ENCODE results near the gene PPFIA2.
A peak's percentile ranks its signal among the peaks of the same experiment; 100 is the strongest.

PPFIA2 gene

DNA sequence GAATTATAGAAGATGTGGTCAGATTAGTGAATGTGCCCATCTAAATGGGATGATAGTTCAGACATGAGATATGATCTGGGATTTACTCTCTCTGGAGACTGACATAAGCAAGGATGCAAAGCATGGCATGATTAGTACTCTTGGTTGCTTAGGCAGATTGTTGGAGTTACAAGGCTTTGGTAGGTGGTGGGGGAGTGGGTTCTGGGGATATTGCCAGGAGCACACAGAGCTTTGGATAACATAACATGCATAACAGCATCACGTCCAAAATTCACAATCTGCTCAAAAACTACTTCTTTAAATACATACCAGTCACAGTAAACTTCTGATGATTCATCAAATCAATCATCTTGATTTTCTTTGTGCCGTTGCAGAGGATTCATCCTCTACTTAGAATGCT, 393.9 kb downstream of the PPFIA2 start:
- H3K27me3 ChIP-seq (ENCODE audit: insufficient read depth, low read depth) = no peaks in the 10 kb centered on the region
- no peak overlapping the region for H2AFZ ChIP-seq (ENCODE audit: low read depth)
- H3K27ac ChIP-seq = no peak overlapping the region
- no peaks in the 10 kb centered on the region for H3K36me3 ChIP-seq (ENCODE audit: insufficient read depth)
- no peaks in the 10 kb centered on the region for H3K79me2 ChIP-seq (ENCODE audit: insufficient read depth, low read depth)
- TF ChIP-seq, protein P1, sequence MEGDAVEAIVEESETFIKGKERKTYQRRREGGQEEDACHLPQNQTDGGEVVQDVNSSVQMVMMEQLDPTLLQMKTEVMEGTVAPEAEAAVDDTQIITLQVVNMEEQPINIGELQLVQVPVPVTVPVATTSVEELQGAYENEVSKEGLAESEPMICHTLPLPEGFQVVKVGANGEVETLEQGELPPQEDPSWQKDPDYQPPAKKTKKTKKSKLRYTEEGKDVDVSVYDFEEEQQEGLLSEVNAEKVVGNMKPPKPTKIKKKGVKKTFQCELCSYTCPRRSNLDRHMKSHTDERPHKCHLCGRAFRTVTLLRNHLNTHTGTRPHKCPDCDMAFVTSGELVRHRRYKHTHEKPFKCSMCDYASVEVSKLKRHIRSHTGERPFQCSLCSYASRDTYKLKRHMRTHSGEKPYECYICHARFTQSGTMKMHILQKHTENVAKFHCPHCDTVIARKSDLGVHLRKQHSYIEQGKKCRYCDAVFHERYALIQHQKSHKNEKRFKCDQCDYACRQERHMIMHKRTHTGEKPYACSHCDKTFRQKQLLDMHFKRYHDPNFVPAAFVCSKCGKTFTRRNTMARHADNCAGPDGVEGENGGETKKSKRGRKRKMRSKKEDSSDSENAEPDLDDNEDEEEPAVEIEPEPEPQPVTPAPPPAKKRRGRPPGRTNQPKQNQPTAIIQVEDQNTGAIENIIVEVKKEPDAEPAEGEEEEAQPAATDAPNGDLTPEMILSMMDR (conservative IDR thresholded peaks at IDR 0.05; ENCODE audit: low read depth, low read length) = no peak
- peaks cover 2% of the 10 kb centered on the region for H3K4me1 ChIP-seq (ENCODE audit: low read depth, poor library complexity, severe bottlenecking)
- no peak overlapping the region for H3K4me2 ChIP-seq
- H3K4me3 ChIP-seq (IDR thresholded peaks at IDR 0.05; ENCODE audit: insufficient read depth, low read depth, low read length) = no peak overlapping the region
- no peaks in the 10 kb centered on the region for H4K20me1 ChIP-seq (ENCODE audit: insufficient read depth)
- H3K9ac ChIP-seq = no peak overlapping the region

DNA sequence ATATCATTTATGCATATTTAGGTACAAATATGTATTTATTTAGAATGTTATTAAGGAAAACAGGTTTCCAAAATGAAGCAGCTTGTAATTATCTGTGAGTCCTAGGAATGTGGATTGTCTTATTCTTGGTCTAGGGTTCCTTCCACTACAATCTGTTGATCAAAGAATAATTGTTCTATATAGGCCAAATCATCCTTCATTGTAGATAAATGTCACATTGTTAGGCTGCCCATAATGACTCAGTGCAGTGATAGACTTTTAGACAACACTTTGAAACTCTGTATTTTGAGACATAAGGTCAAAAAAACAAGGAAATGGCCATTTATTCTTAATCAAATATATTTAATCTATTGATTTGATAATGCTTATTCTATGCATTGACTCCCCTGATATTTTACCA, 398.2 kb downstream of the PPFIA2 start:
- H2AFZ ChIP-seq (ENCODE audit: low read depth) = no peak overlapping the region
- no peak overlapping the region for H3K4me2 ChIP-seq
- no peak overlapping the region for H3K27ac ChIP-seq
- H3K9ac ChIP-seq = no peak overlapping the region
- no peaks in the 10 kb centered on the region for H4K20me1 ChIP-seq (ENCODE audit: insufficient read depth)
- TF ChIP-seq, protein P1 (conservative IDR thresholded peaks at IDR 0.05; ENCODE audit: low read depth, low read length) = no peak
- H3K4me3 ChIP-seq (IDR thresholded peaks at IDR 0.05; ENCODE audit: insufficient read depth, low read depth, low read length) = no peak overlapping the region
- H3K36me3 ChIP-seq (ENCODE audit: insufficient read depth) = no peaks in the 10 kb centered on the region
- H3K27me3 ChIP-seq (ENCODE audit: insufficient read depth, low read depth) = no peaks in the 10 kb centered on the region
- peaks cover 16% of the 10 kb centered on the region for H3K4me1 ChIP-seq (ENCODE audit: low read depth, poor library complexity, severe bottlenecking)
- H3K79me2 ChIP-seq (ENCODE audit: insufficient read depth, low read depth) = no peaks in the 10 kb centered on the region

DNA sequence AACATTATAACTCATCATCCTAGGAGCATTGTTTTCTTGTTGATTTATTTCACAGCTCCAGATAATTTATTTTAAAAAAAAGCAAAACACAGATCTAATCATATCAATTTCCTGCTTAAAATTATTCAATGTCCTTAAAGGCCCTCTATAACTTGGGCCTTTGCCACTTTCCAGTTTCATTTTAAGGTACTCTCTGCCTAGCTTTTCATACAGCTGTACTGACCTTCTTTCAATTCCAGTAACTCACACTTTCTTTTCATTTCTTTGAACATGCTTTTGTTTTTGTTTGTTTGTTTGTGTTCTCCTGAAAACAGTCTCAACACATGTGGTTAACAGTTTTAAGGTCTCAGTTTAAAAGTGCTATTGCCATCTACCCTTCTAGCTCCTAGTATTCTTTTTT, 399.4 kb downstream of the PPFIA2 start:
- Histone ChIP-seq H3K4me1 (ENCODE audit: low read depth, poor library complexity, severe bottlenecking) (peaks cover 16% of the 10 kb centered on the region), H4K20me1 (ENCODE audit: insufficient read depth) (no peaks in the 10 kb centered on the region), H3K4me3 (IDR thresholded peaks at IDR 0.05; ENCODE audit: insufficient read depth, low read depth, low read length) (no peak overlapping the region), H3K36me3 (ENCODE audit: insufficient read depth) (no peaks in the 10 kb centered on the region), H3K27ac (peak overlapping the region; percentile 0; the same call in 1 of the 2 replicates), H3K9ac (no peak overlapping the region), H3K4me2 (peak overlapping the region; percentile 25), H2AFZ (ENCODE audit: low read depth) (no peak overlapping the region), H3K27me3 (ENCODE audit: insufficient read depth, low read depth) (no peaks in the 10 kb centered on the region), H3K79me2 (ENCODE audit: insufficient read depth, low read depth) (no peaks in the 10 kb centered on the region)
- TF ChIP-seq, protein P1 (conservative IDR thresholded peaks at IDR 0.05; ENCODE audit: low read depth, low read length) = no peak

DNA sequence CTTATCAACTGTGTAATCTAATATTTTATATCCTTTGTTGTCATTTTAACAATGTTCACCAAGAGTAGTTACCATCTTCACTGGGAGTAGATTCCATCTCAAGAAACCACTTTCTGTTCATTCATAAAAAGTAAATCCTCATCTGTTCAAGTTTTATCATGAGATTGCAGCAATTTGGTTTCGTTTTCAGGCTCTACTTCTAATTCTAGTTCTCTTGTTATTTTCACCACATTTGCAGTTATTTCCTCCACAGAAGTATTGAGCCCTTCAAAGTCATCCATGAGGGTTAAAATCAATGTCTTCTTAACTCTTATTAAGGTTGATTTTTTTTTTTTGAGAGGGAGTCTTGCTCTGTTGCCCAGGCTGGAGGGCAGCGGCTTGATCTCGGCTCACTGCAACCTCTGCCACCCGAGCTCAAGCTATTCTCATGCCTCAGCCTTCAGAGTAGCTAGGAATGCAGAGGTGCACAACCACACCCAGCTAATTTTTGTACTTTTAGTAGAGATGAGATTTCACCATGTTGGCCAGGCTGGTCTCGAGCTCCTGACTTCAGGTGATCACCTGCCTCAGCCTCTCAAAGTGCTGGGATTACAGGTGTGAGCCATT, 404.7 kb downstream of the PPFIA2 start:
- Histone ChIP-seq H3K9ac (no peak overlapping the region), H3K4me2 (peak overlapping the region; percentile 45)
- TF ChIP-seq, protein P1 (conservative IDR thresholded peaks at IDR 0.05; ENCODE audit: low read depth, low read length) = no peak

More for the DNA sequence above, 404.7 kb downstream of the PPFIA2 start:
- Histone ChIP-seq H3K36me3 (ENCODE audit: insufficient read depth) (no peaks in the 10 kb centered on the region), H3K27ac (peak overlapping the region; percentile 5; the same call in 1 of the 2 replicates), H3K4me3 (IDR thresholded peaks at IDR 0.05; ENCODE audit: insufficient read depth, low read depth, low read length) (no peak overlapping the region), H2AFZ (ENCODE audit: low read depth) (peak overlapping the region; percentile 30), H3K4me1 (ENCODE audit: low read depth, poor library complexity, severe bottlenecking) (peaks cover 20% of the 10 kb centered on the region), H3K79me2 (ENCODE audit: insufficient read depth, low read depth) (no peaks in the 10 kb centered on the region), H3K27me3 (ENCODE audit: insufficient read depth, low read depth) (no peaks in the 10 kb centered on the region), H4K20me1 (ENCODE audit: insufficient read depth) (no peaks in the 10 kb centered on the region)
